ENCODE data around the gene SLC45A1.

DNA sequence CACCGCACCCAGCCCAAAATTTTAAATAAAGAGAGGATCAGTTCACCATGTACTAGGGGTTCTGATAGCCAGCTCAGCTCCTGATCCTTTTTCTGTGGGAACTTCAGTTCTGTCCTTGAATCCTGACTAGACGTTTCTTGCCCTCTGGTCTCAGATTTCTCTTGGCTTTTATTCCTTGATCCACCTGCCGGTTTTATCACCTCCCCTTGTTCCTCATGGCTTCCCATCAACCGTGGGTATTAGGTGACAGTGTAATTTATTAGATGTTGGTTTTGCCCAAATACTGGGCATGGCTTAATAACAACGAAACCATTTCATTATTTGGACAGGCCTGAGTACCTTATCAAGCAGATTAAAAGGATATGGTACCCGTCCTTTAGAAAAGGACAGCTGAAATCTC lies 22.5 kb downstream of the SLC45A1 start:
- TF ChIP-seq, protein P1, sequence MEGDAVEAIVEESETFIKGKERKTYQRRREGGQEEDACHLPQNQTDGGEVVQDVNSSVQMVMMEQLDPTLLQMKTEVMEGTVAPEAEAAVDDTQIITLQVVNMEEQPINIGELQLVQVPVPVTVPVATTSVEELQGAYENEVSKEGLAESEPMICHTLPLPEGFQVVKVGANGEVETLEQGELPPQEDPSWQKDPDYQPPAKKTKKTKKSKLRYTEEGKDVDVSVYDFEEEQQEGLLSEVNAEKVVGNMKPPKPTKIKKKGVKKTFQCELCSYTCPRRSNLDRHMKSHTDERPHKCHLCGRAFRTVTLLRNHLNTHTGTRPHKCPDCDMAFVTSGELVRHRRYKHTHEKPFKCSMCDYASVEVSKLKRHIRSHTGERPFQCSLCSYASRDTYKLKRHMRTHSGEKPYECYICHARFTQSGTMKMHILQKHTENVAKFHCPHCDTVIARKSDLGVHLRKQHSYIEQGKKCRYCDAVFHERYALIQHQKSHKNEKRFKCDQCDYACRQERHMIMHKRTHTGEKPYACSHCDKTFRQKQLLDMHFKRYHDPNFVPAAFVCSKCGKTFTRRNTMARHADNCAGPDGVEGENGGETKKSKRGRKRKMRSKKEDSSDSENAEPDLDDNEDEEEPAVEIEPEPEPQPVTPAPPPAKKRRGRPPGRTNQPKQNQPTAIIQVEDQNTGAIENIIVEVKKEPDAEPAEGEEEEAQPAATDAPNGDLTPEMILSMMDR (IDR thresholded peaks at IDR 0.05), result no peak
- TF ChIP-seq POLR2A (IDR thresholded peaks at IDR 0.05), result no peak
